ENCODE results near the gene ZNF654.

The ZNF654 gene

GRCh38 chr3:88189361-88189810 is 130.3 kb downstream of the ZNF654 start:
- H3K4me3 Mint-ChIP-seq, result no peak overlapping the region
- H3K9me3 Mint-ChIP-seq (ENCODE audit: low read depth), result no peaks in the 10 kb centered on the region
- no peaks in the 10 kb centered on the region for H3K4me1 Mint-ChIP-seq (ENCODE audit: low read depth)
- H3K36me3 Mint-ChIP-seq, result peaks cover 4% of the 10 kb centered on the region
- no peak overlapping the region for H3K27ac Mint-ChIP-seq
- no peaks in the 10 kb centered on the region for H3K27me3 Mint-ChIP-seq

- H3K4me1 Mint-ChIP-seq (ENCODE audit: low read depth), result no peaks in the 10 kb centered on the region
- H3K36me3 Mint-ChIP-seq, result no peaks in the 10 kb centered on the region
- peaks cover 1% of the 10 kb centered on the region for H3K27me3 Mint-ChIP-seq
- H3K27ac Mint-ChIP-seq, result no peak overlapping the region
- no peaks in the 10 kb centered on the region for H3K9me3 Mint-ChIP-seq (ENCODE audit: low read depth)
- H3K4me3 Mint-ChIP-seq, result no peak overlapping the region
These were observed 132.9 kb downstream of the ZNF654 start for GRCh38 chr3:88191872-88192409.

- Mint-ChIP-seq H3K9me3 (ENCODE audit: low read depth) (no peaks in the 10 kb centered on the region), H3K36me3 (no peaks in the 10 kb centered on the region), H3K27ac (no peak overlapping the region), H3K27me3 (peaks cover 1% of the 10 kb centered on the region), H3K4me3 (no peak overlapping the region), H3K4me1 (ENCODE audit: low read depth) (no peaks in the 10 kb centered on the region)
These were observed 133.6 kb downstream of the ZNF654 start for GRCh38 chr3:88192631-88193030.

Measured in activated naive CD8-positive, alpha-beta T cell (primary cell).